ENCODE measurements around the gene MVB12A.
A peak's percentile ranks its signal among the peaks of the same experiment; 100 is the strongest.

The MVB12A gene

GRCh38 chr19:17415121-17415520 lies 4.7 kb upstream of the MVB12A start:
- H3K4me3 ChIP-seq (ENCODE audit: low read length): no peak overlapping the region
- TF ChIP-seq CTCF (conservative IDR thresholded peaks at IDR 0.05; ENCODE audit: low read depth, low read length): no peak
- no peak for DNase-seq (ENCODE audit: low read depth)

GRCh38 chr19:17418710-17419109 lies 1.1 kb upstream of the MVB12A start:
- no peak for DNase-seq (ENCODE audit: low read depth)
- TF ChIP-seq CTCF (conservative IDR thresholded peaks at IDR 0.05; ENCODE audit: low read depth, low read length): no peak
- H3K4me3 ChIP-seq (ENCODE audit: low read length): no peak overlapping the region

- no peak for TF ChIP-seq CTCF (conservative IDR thresholded peaks at IDR 0.05; ENCODE audit: low read depth, low read length)
- peak overlapping the region; percentile 53 for H3K4me3 ChIP-seq (ENCODE audit: low read length)
- DNase-seq (ENCODE audit: low read depth): no peak
Measured at GRCh38 chr19:17419154-17419620, 660 bp upstream of the MVB12A start.

GRCh38 chr19:17420475-17420924 lies 653 bp downstream of the MVB12A start:
- no peak for DNase-seq (ENCODE audit: low read depth)
- TF ChIP-seq CTCF (conservative IDR thresholded peaks at IDR 0.05; ENCODE audit: low read depth, low read length): no peak
- peak overlapping the region; percentile 73 for H3K4me3 ChIP-seq (ENCODE audit: low read length)

- no peak for TF ChIP-seq CTCF (conservative IDR thresholded peaks at IDR 0.05; ENCODE audit: low read depth, low read length)
- DNase-seq (ENCODE audit: low read depth): no peak
- H3K4me3 ChIP-seq (ENCODE audit: low read length): no peak overlapping the region
Measured at GRCh38 chr19:17421942-17422341, 2.1 kb downstream of the MVB12A start.

GRCh38 chr19:17423429-17424208 lies 3.8 kb downstream of the MVB12A start:
- DNase-seq (ENCODE audit: low read depth): no peak
- no peak for TF ChIP-seq CTCF (conservative IDR thresholded peaks at IDR 0.05; ENCODE audit: low read depth, low read length)
- no peak overlapping the region for H3K4me3 ChIP-seq (ENCODE audit: low read length)

- TF ChIP-seq CTCF (conservative IDR thresholded peaks at IDR 0.05; ENCODE audit: low read depth, low read length): peak; percentile 73
- H3K4me3 ChIP-seq (ENCODE audit: low read length): no peak overlapping the region
- no peak for DNase-seq (ENCODE audit: low read depth)
Measured at GRCh38 chr19:17424743-17425365, 5.0 kb downstream of the MVB12A start.

Measured in retinal pigment epithelial cell (primary cell).